NCI-H1048 (cell line): ENCODE results near the gene ABCB6.

Source experiments
- DNase-seq: peaks from one replicate; lab custom pipeline; 2025; lab: John Stamatoyannopoulos, UW

Gene ABCB6

DNA sequence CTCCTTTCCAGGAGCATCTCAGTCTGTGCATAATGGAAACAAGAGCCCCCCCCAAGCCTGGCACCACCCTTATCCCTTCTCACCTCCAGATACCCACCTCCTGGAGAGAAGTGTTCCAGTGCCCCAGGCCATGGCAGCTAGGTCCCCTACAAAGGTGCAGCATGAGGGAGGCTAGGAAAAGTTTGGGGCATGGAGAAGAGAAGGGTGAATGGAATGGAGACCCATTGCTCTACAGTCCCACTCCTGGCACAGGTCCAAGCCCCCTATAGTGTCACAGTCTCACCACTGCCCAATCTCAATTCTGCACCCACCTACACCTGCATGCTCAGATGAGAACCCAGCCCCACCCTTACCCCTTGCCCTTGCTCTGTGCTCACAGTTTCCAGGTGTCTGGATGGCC, 49.8 kb downstream of the ABCB6 start:
- DNase-seq: no peak

DNA sequence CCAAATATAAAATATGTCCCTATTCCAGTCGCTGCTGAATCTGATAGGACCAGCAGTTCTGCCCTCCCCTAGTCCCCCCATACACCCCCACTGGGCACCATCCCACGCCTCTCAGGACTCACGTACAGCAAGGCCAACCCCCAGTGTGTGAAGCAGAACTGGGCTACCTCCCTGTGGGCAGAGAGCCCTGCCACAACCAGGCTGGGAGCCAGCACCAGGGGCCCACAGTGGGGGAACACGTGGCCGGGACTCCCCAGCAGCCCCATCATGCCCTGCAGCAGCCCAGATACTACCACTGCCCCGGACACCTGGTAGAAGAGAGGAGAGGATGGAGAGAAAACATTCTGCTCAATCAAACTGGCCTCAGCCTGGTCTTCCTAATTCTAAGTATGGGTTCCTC, 50.2 kb downstream of the ABCB6 start:
- DNase-seq: no peak

DNA sequence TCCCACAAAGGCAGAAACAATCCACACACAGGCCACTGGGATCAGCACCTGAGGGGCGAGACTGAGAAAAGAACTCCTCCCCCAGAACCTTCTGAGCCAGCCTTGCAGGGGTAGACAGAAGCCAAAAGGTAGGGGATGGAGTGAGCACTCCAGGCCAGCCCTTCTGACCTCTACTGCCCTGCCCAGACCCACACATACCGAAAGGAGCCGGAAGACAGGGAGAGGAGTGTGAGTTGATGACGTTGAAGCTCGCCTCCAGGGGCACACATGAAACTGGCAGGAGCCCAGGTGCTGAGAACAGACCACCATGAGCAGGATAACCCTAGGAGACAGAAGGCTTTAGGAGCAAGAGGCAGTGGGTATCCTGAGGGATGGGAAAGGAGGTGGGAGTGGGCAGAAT, 50.8 kb downstream of the ABCB6 start:
- no peak for DNase-seq

DNA sequence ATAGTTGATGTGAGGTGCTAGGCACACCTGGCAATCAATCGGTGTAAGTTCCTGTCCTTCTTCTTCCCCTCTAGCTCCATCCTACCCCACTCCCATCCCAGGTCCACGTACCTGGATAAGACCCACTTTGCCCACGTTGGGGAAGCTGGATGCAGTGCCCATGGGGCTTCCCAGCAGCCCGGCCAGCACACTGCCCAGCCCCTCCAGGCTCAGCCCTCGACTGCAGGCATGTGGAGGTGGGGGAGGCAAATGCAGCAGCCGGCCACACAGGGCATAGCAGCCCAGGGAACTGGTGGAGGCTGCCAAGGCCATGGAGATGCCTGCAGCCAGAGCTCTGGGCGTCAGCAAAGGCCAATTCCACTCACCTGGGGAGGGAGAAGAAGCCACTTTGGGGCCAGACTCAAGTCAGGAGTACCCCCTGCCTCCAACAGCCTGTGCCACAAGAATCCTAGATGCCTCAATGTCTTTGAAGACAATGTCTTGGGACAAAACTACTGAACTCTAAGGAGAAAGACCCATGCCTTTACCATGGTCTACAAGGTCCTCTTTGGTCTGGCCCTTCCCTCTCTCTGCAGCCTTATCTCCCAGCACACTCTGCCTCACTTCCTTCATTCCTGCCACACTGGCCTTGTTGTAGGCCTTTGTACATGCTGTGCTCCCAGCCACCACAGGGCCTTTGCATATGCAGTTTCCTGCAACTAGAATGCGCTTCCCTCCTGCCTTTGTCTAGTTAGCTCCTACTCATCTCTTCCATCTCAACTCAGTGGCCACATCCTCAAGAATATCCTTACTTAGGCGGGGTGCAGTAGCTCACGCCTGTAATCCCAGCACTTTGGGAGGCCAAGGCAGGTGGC, 53.5 kb downstream of the ABCB6 start:
- no peak for DNase-seq

DNA sequence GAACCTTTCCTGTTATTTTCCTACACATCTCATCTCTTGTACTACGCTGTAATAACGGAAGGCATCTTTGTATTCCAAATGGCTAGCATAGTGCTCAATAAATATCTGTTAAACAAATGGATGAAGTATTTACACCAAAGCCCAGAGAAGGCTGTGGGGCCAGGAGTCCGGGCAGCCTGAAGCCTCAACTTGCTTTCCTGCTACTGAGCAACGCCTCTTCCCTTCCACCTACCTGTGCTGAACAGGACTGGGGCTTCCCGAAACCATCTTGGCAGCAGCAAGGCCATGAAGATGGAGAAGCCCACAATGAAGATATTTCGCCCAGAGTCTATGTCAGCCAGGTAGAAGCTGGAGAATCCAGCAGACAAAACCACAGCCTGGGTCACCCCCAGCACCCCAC, 55.6 kb downstream of the ABCB6 start:
- no peak for DNase-seq

DNA sequence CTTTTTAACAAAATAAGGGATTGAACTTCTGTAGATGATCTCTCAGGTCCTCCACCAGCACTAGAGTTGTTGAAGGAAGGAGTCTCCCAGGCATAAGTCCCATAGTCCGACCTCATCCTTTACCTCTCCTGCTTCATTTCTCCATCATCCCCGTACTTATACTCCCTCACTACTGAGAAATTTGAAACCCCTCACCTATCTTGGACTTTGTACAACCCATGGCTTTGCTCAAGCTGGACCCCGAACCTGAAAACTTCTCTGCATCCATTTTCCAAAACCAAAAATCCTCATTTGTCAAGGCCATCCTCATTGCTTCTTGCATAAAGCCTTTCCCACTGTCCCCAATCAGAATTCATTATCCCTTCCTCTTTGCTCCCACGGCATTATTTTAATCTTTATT, 57.7 kb downstream of the ABCB6 start:
- no peak for DNase-seq

DNA sequence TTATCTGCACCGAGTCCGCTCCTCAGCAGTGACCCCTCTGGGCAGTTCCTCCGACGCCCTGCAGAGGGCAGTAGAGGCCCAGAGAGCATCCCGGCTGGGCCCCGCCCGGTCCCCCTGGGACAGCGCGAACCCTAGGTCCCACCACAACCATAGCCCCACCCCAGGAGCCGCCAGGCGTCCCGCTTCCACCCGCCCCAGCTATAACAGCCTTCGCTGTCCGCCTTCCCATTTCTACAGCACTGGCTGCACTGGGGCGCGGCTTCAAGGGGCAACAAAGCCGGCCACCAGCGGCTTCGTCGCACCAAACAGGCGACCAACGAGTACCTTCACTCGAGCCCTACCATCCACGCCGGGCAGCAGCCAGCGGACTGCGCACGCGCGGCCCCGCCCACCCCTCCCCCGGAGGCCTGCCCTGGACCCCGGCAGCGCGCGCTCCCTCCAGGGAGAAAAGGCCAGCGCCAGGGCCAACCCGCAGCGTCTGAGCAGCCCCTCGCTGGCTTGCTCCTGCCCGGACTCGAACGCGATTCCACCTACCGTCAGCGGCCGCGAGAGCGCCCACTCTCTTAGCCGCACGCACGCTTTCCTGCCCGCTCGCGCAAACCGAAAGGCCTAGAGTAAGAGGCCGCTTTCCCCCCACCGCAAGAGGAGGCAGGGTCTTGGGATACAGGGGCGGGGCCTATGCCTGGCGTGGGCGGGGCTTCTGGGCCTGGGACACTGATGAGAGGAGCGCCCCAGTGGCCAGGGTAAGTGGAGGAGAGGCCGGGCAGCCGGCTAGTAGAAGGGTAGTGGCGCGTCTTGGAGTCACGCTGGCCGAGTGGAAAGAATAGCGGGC, 58.4 kb downstream of the ABCB6 start, which contains the start of gene NHEJ1:
NHEJ1 (minus strand) TSS at position 630 of the 832 bp plus-strand sequence. CDS start 2,453 bp downstream, outside the sequence.
- peak; percentile 67 for DNase-seq
